Transverse colon (tissue), 4 donors: ENCODE results near the gene TGFB1. TPM values are rescaled to one million over a fixed set of nuclear protein-coding genes. Genes with fewer than 3 reads are reported as not detected.

Experiments used
- DNase-seq: peaks from one replicate; pipeline ENCODE4 v3.0.0-alpha.2; 2019
- H3K27ac ChIP-seq, 4 donors: fragments of 200-600 bp; sonication (generic); 2 replicates each; pipeline ENCODE4 v1.5.1; 2016 to 2018; ENCODE audit warnings: inconsistent platforms in 4 of 4
- H3K27me3 ChIP-seq: fragments of 200-600 bp; sonication (generic); 2 replicates; pipeline ENCODE4 v1.5.1; 2017; ENCODE audit warnings: inconsistent platforms
- H3K36me3 ChIP-seq, 4 donors: fragments of 200-600 bp; sonication (generic); 2 replicates each; pipeline ENCODE4 v1.5.1; 2017 to 2019; ENCODE audit warnings: inconsistent platforms in 4 of 4
- H3K4me1 ChIP-seq, 4 donors: fragments of 200-600 bp; sonication (generic); 2 replicates each; pipeline ENCODE4 v1.5.1; 2017 to 2020; ENCODE audit warnings: inconsistent platforms in 4 of 4
- H3K4me3 ChIP-seq, 4 donors: fragments of 200-600 bp; sonication (generic); 1 replicate in 1 of 4; 2 replicates in 3 of 4; pipeline versions ENCODE4 v1.5.1 to v1.6.1; 2017 to 2019; ENCODE audit warnings: inconsistent platforms in 4 of 4
- H3K9me3 ChIP-seq, 2 donors: fragments of 200-600 bp; sonication (generic); 2 replicates each; pipeline ENCODE4 v1.5.1; 2017 to 2019; ENCODE audit warnings: inconsistent platforms in 2 of 2
- CTCF ChIP-seq, 5 experiments: fragments of 200-600 bp in 3 of 5; fragments of 450-650 bp in 2 of 5; sonication (generic) in 3 of 5; IDR thresholded peaks; 1 replicate in 2 of 5; 2 replicates in 3 of 5; pipeline ENCODE4 v1.5.1; 2016 to 2017; ENCODE audit warnings: antibody characterized with exemption in 5 of 5, inconsistent platforms in 3 of 5, mild to moderate bottlenecking in 2 of 5, moderate library complexity in 1 of 5
- EP300 ChIP-seq: sonication (generic); formaldehyde crosslinking; IDR thresholded peaks from one replicate; pipeline ENCODE4 v1.6.1; 2017; ENCODE audit warnings: antibody characterized with exemption, low read depth
- POLR2A ChIP-seq: fragments of 450-650 bp; IDR thresholded peaks from one replicate; pipeline ENCODE4 v1.6.1; 2016; ENCODE audit warnings: antibody characterized with exemption, mild to moderate bottlenecking, moderate library complexity
- POLR2AphosphoS5 ChIP-seq, 3 donors: sonication (generic); formaldehyde crosslinking; IDR thresholded peaks; one replicate each; pipeline ENCODE4 v1.6.1; 2016; ENCODE audit warnings: antibody characterized with exemption in 3 of 3
- WGBS, 2 donors: methylation state at CpG; one replicate each; pipeline ENCODE4 v1.1.5; 2018; ENCODE audit warnings: low coverage in 1 of 2; 5-methylcytosine and 5-hydroxymethylcytosine counted together
- in situ Hi-C, 4 donors: fragments of 200-750 bp; cut with MboI; loops; one replicate each; pipeline versions ENCODE4 v1.15.0 to v1.15.1; 2017; ENCODE audit warnings: low sequenced_read_pairs in 3 of 4, low pct_ligation_motif_present in 1 of 4, low pct_unique_long_range_greater_than_20kb in 1 of 4
- intact Hi-C: fragments of 100-400 bp; cut with DNase I; formaldehyde crosslinking; loops from one replicate; pipeline ENCODE4 v1.15.1; 2023; ENCODE audit warnings: low total_unique reads
- total RNA-seq, 4 donors: library from RNA; depleted of rRNA; stranded (reverse); fragments of >200 nt; gene quantifications; one replicate each; pipeline ENCODE4 v1.1.0, GENCODE V29; 2016

The TGFB1 gene
- total RNA-seq, 4 donors from 2014 or later: 4.4 to 30.3 (median 9.7) TPM

GRCh38 chr19:41399091-41399490 lies 45.4 kb upstream of the TGFB1 start:
- 68 to 81% methylated on average over 3 of the region's 3 CpGs for WGBS, 2 donors
- H3K4me3 ChIP-seq: peak overlapping the region in 1 of 4 donors; percentile 100
- no peaks in the 10 kb centered on the region for H3K27me3 ChIP-seq
- peaks cover 5 to 34% (median 21%) of the 10 kb centered on the region in 4 donors for H3K4me1 ChIP-seq
- no peak for DNase-seq
- intact Hi-C loops (no loop called here), in situ Hi-C loops (no loop called here)
- no peak for TF ChIP-seq EP300
- no peak overlapping the region for H3K27ac ChIP-seq
- no peaks in the 10 kb centered on the region for H3K36me3 ChIP-seq
- H3K9me3 ChIP-seq: no peaks in the 10 kb centered on the region

GRCh38 chr19:41398598-41398997 lies 44.9 kb upstream of the TGFB1 start:
- H3K36me3 ChIP-seq: no peaks in the 10 kb centered on the region
- WGBS, 2 donors: 31 to 42% methylated on average over 3 of the region's 3 CpGs
- peak overlapping the region; percentile 82 to 100 (median 94) for H3K4me3 ChIP-seq
- TF ChIP-seq CTCF (IDR thresholded peaks at IDR 0.05) (no peak), POLR2A (no peak), POLR2AphosphoS5 (IDR thresholded peaks at IDR 0.05) (no peak), EP300 (no peak)
- no peaks in the 10 kb centered on the region for H3K27me3 ChIP-seq
- intact Hi-C loops (no loop called here), in situ Hi-C loops (no loop called here)
- no peak for DNase-seq
- peaks cover 5 to 34% (median 21%) of the 10 kb centered on the region in 4 donors for H3K4me1 ChIP-seq
- no peaks in the 10 kb centered on the region for H3K9me3 ChIP-seq
- H3K27ac ChIP-seq: peak overlapping the region in 1 of 4 donors; percentile 92

- 1 to 2% methylated on average over 4 to 5 of the region's 5 CpGs for WGBS, 2 donors
- H3K27me3 ChIP-seq: no peaks in the 10 kb centered on the region
- peaks cover 5 to 34% (median 21%) of the 10 kb centered on the region in 4 donors for H3K4me1 ChIP-seq
- no peak for DNase-seq
- H3K36me3 ChIP-seq: no peaks in the 10 kb centered on the region
- peak overlapping the region; percentile 83 to 93 (median 90) for H3K27ac ChIP-seq
- no peak for TF ChIP-seq POLR2A
- no peak for TF ChIP-seq EP300
- TF ChIP-seq CTCF (IDR thresholded peaks at IDR 0.05): no peak
- no peak for TF ChIP-seq POLR2AphosphoS5 (IDR thresholded peaks at IDR 0.05)
- H3K9me3 ChIP-seq: no peaks in the 10 kb centered on the region
- intact Hi-C loops: no loop called here
- H3K4me3 ChIP-seq: peak overlapping the region; percentile 82 to 100 (median 94)
- in situ Hi-C loops: no loop called here
Observed at GRCh38 chr19:41398050-41398418, 44.3 kb upstream of the TGFB1 start.

- peak; percentile 43 to 71 (median 66) for TF ChIP-seq POLR2AphosphoS5 (IDR thresholded peaks at IDR 0.05)
- TF ChIP-seq EP300: no peak
- peak; percentile 57 for TF ChIP-seq POLR2A
- peak in 1 of 5 experiments; percentile 24 for TF ChIP-seq CTCF (IDR thresholded peaks at IDR 0.05)
- peak; percentile 99 for DNase-seq
- Histone ChIP-seq H3K4me1 (peaks cover 5 to 34% (median 21%) of the 10 kb centered on the region in 4 donors), H3K4me3 (peak within 1 kb of the TSS; percentile 82 to 100 (median 94)), H3K27me3 (no peaks in the 10 kb centered on the region), H3K9me3 (no peaks in the 10 kb centered on the region), H3K27ac (peak within 1 kb of the TSS; percentile 83 to 93 (median 90)), H3K36me3 (no peaks in the 10 kb centered on the region)
- in situ Hi-C loops: no loop called here
- intact Hi-C loops: no loop called here
- 0% methylated on average over 5 to 46 of the region's 50 CpGs for WGBS, 2 donors
Observed at GRCh38 chr19:41397086-41398049, 43.6 kb upstream of the TGFB1 start, which contains the start of the genes BCKDHA and EXOSC5. BCKDHA (plus strand) TSS chr19:41397818; CDS start chr19:41397828, 10 bp downstream. EXOSC5 (minus strand) TSS chr19:41397359; CDS start chr19:41397328, 31 bp downstream.
